Suprapubic skin (tissue), 4 donors: ENCODE measurements around the gene SLC19A2. TPM values are rescaled to one million over a fixed set of nuclear protein-coding genes. Genes with fewer than 3 reads are reported as not detected.

Experiments used
- DNase-seq, 2 donors: peaks; one replicate each; pipeline ENCODE4 v3.0.0-alpha.2; 2019; ENCODE audit warnings: low spot score in 2 of 2
- H3K27ac ChIP-seq: fragments of 200-600 bp; sonication (generic); one replicate; pipeline ENCODE4 v1.5.1; 2019
- H3K27me3 ChIP-seq: fragments of 200-600 bp; sonication (generic); one replicate; pipeline ENCODE4 v1.5.1; 2019
- H3K36me3 ChIP-seq: fragments of 200-600 bp; sonication (generic); one replicate; pipeline ENCODE4 v1.5.1; 2019
- H3K4me1 ChIP-seq: fragments of 200-600 bp; sonication (generic); one replicate; pipeline ENCODE4 v1.5.1; 2019
- H3K4me3 ChIP-seq: fragments of 200-600 bp; sonication (generic); one replicate; pipeline ENCODE4 v1.5.1; 2019; ENCODE audit warnings: mild to moderate bottlenecking
- H3K9me3 ChIP-seq: fragments of 200-600 bp; sonication (generic); one replicate; pipeline ENCODE4 v1.5.1; 2019
- CTCF ChIP-seq, 2 donors: fragments of 200-600 bp in 1 of 2; fragments of 450-650 bp in 1 of 2; sonication (generic) in 1 of 2; IDR thresholded peaks; one replicate each; pipeline ENCODE4 v1.5.1; 2016 to 2019; ENCODE audit warnings: antibody characterized with exemption in 2 of 2, mild to moderate bottlenecking in 1 of 2, moderate library complexity in 1 of 2
- EP300 ChIP-seq: sonication (generic); formaldehyde crosslinking; IDR thresholded peaks from one replicate; pipeline ENCODE4 v1.6.1; 2017; ENCODE audit warnings: antibody characterized with exemption
- POLR2A ChIP-seq, 2 donors: fragments of 450-650 bp; IDR thresholded peaks; one replicate each; pipeline ENCODE4 v1.6.1; 2017; ENCODE audit warnings: antibody characterized with exemption in 2 of 2, mild to moderate bottlenecking in 2 of 2, moderate library complexity in 2 of 2
- POLR2AphosphoS5 ChIP-seq, 3 donors: sonication (generic); formaldehyde crosslinking; IDR thresholded peaks; one replicate each; pipeline ENCODE4 v1.6.1; 2017; ENCODE audit warnings: antibody characterized with exemption in 3 of 3
- WGBS: methylation state at CpG from one replicate; pipeline ENCODE4 v1.1.5; 2018; 5-methylcytosine and 5-hydroxymethylcytosine counted together
- total RNA-seq, 4 donors: library from RNA; depleted of rRNA; stranded (reverse); fragments of >200 nt; gene quantifications; one replicate each; pipeline ENCODE4 v1.1.0, GENCODE V29; 2016

The SLC19A2 gene
- total RNA-seq, 4 donors from 2014 or later, result 21.9 to 38.7 (median 30.5) TPM

- WGBS, result 46% methylated on average over 5 of the region's 5 CpGs
- no peak for DNase-seq
- Histone ChIP-seq H3K36me3 (no peaks in the 10 kb centered on the region), H3K4me1 (peaks cover 40% of the 10 kb centered on the region), H3K9me3 (no peaks in the 10 kb centered on the region), H3K27ac (peak overlapping the region; percentile 97), H3K4me3 (peak overlapping the region; percentile 78), H3K27me3 (no peaks in the 10 kb centered on the region)
- TF ChIP-seq POLR2AphosphoS5 (IDR thresholded peaks at IDR 0.05), result no peak
- no peak for TF ChIP-seq EP300
Observed at GRCh38 chr1:169483500-169483966, 2.2 kb downstream of the SLC19A2 start.

GRCh38 chr1:169479363-169480066 is 6.2 kb downstream of the SLC19A2 start:
- no peak overlapping the region for H3K27ac ChIP-seq
- DNase-seq, result no peak
- no peak for TF ChIP-seq CTCF (IDR thresholded peaks at IDR 0.05)
- no peak for TF ChIP-seq POLR2A (IDR thresholded peaks at IDR 0.05)
- no peak for TF ChIP-seq POLR2AphosphoS5 (IDR thresholded peaks at IDR 0.05)
- no peak for TF ChIP-seq EP300
- peaks cover 22% of the 10 kb centered on the region for H3K4me1 ChIP-seq
- H3K27me3 ChIP-seq, result no peaks in the 10 kb centered on the region
- 80% methylated on average over 1 of the region's 1 CpG for WGBS
- no peak overlapping the region for H3K4me3 ChIP-seq
- peaks cover 15% of the 10 kb centered on the region for H3K36me3 ChIP-seq
- H3K9me3 ChIP-seq, result no peaks in the 10 kb centered on the region

- WGBS, result 88% methylated on average over 5 of the region's 5 CpGs
- peaks cover 10% of the 10 kb centered on the region for H3K4me1 ChIP-seq
- no peaks in the 10 kb centered on the region for H3K9me3 ChIP-seq
- TF ChIP-seq POLR2A (IDR thresholded peaks at IDR 0.05) (no peak), EP300 (no peak), CTCF (IDR thresholded peaks at IDR 0.05) (no peak), POLR2AphosphoS5 (IDR thresholded peaks at IDR 0.05) (no peak)
- peaks cover 15% of the 10 kb centered on the region for H3K36me3 ChIP-seq
- H3K4me3 ChIP-seq, result no peak overlapping the region
- no peaks in the 10 kb centered on the region for H3K27me3 ChIP-seq
- no peak for DNase-seq
- no peak overlapping the region for H3K27ac ChIP-seq
Observed at GRCh38 chr1:169478094-169478672, 7.6 kb downstream of the SLC19A2 start.

- TF ChIP-seq CTCF (IDR thresholded peaks at IDR 0.05) (no peak), POLR2AphosphoS5 (IDR thresholded peaks at IDR 0.05) (no peak), EP300 (no peak), POLR2A (IDR thresholded peaks at IDR 0.05) (no peak)
- Histone ChIP-seq H3K4me1 (peaks cover 5% of the 10 kb centered on the region), H3K27me3 (no peaks in the 10 kb centered on the region), H3K4me3 (no peak overlapping the region), H3K36me3 (peaks cover 15% of the 10 kb centered on the region), H3K27ac (no peak overlapping the region), H3K9me3 (no peaks in the 10 kb centered on the region)
- 85% methylated on average over 3 of the region's 3 CpGs for WGBS
- no peak for DNase-seq
Observed at GRCh38 chr1:169475806-169476387, 9.8 kb downstream of the SLC19A2 start.

GRCh38 chr1:169474302-169474995 is 11.3 kb downstream of the SLC19A2 start:
- no peak for DNase-seq
- H3K27me3 ChIP-seq, result no peaks in the 10 kb centered on the region
- peaks cover 2% of the 10 kb centered on the region for H3K4me1 ChIP-seq
- 82% methylated on average over 1 of the region's 1 CpG for WGBS
- H3K36me3 ChIP-seq, result peaks cover 18% of the 10 kb centered on the region
- TF ChIP-seq CTCF (IDR thresholded peaks at IDR 0.05) (no peak), POLR2A (IDR thresholded peaks at IDR 0.05) (no peak)
- no peak overlapping the region for H3K4me3 ChIP-seq
- H3K9me3 ChIP-seq, result no peaks in the 10 kb centered on the region
- H3K27ac ChIP-seq, result no peak overlapping the region
